DMS53 (cell line): Measurements from ENCODE around the gene IQSEC3.
"Not testable (repeated sequence)": the region's sequence is repeated elsewhere in the genome, so short reads cannot be mapped to it uniquely, and the experiment has no call there.

Source experiments
- DNase-seq: peaks from one replicate; lab custom pipeline; 2025; lab: John Stamatoyannopoulos, UW

Gene IQSEC3

GRCh38 chr12:66428-66781, at the start of gene IQSEC3:
Gene IQSEC3 (plus strand): TSS chr12:66767. CDS start chr12:66883, 116 bp downstream.
- DNase-seq: not testable (repeated sequence)

- not testable (repeated sequence) for DNase-seq
These were observed 48.9 kb upstream of the IQSEC3 start for GRCh38 chr12:17370-18340.

- DNase-seq: not testable (repeated sequence)
These were observed 47.6 kb upstream of the IQSEC3 start for GRCh38 chr12:18821-19567.

- DNase-seq: not testable (repeated sequence)
These were observed 46.7 kb upstream of the IQSEC3 start for GRCh38 chr12:19906-20305.

GRCh38 chr12:20757-21156, 45.8 kb upstream of the IQSEC3 start:
- no peak for DNase-seq

GRCh38 chr12:21301-22189, 45.0 kb upstream of the IQSEC3 start:
- no peak for DNase-seq

GRCh38 chr12:22190-22529, 44.4 kb upstream of the IQSEC3 start:
- DNase-seq: no peak

- no peak for DNase-seq
These were observed 43.9 kb upstream of the IQSEC3 start for GRCh38 chr12:22530-23201.

GRCh38 chr12:27904-28303, 38.7 kb upstream of the IQSEC3 start:
- DNase-seq: not testable (repeated sequence)

GRCh38 chr12:38775-39174, 27.8 kb upstream of the IQSEC3 start:
- DNase-seq: not testable (repeated sequence)

GRCh38 chr12:39555-40265, 26.9 kb upstream of the IQSEC3 start:
- not testable (repeated sequence) for DNase-seq

GRCh38 chr12:44352-44751, 22.2 kb upstream of the IQSEC3 start:
- DNase-seq: not testable (repeated sequence)

- DNase-seq: not testable (repeated sequence)
These were observed 21.2 kb upstream of the IQSEC3 start for GRCh38 chr12:45235-45990.

GRCh38 chr12:45991-46358, 20.6 kb upstream of the IQSEC3 start:
- DNase-seq: not testable (repeated sequence)

GRCh38 chr12:46542-46941, 20.0 kb upstream of the IQSEC3 start:
- DNase-seq: not testable (repeated sequence)

- not testable (repeated sequence) for DNase-seq
These were observed 18.8 kb upstream of the IQSEC3 start for GRCh38 chr12:47699-48226.

- not testable (repeated sequence) for DNase-seq
These were observed 17.4 kb upstream of the IQSEC3 start for GRCh38 chr12:49149-49548.

GRCh38 chr12:51087-51486, 15.5 kb upstream of the IQSEC3 start:
- DNase-seq: not testable (repeated sequence)

- not testable (repeated sequence) for DNase-seq
These were observed 14.6 kb upstream of the IQSEC3 start for GRCh38 chr12:51962-52361.
